OCI-LY3 (cell line): ENCODE data around the gene KBTBD8.

ENCODE experiments used
- EZH2phosphoT487 ChIP-seq: fragments of 200-600 bp; shearing (Covaris generic); IDR thresholded peaks from 2 replicates; pipeline ENCODE4 v1.6.1; 2018; ENCODE audit warnings: antibody characterized with exemption, mixed run types, low read depth
- TF ChIP-seq, protein P1 (sequence below): fragments of 200-600, 300-600 bp; sonication (generic); IDR thresholded peaks from 2 replicates; pipeline ENCODE4 v1.5.1; 2014; ENCODE audit warnings: antibody characterized with exemption, low read length, low read depth

GRCh38 chr3:66993082-66993481 is 5.0 kb upstream of the KBTBD8 start:
- TF ChIP-seq, protein P1, sequence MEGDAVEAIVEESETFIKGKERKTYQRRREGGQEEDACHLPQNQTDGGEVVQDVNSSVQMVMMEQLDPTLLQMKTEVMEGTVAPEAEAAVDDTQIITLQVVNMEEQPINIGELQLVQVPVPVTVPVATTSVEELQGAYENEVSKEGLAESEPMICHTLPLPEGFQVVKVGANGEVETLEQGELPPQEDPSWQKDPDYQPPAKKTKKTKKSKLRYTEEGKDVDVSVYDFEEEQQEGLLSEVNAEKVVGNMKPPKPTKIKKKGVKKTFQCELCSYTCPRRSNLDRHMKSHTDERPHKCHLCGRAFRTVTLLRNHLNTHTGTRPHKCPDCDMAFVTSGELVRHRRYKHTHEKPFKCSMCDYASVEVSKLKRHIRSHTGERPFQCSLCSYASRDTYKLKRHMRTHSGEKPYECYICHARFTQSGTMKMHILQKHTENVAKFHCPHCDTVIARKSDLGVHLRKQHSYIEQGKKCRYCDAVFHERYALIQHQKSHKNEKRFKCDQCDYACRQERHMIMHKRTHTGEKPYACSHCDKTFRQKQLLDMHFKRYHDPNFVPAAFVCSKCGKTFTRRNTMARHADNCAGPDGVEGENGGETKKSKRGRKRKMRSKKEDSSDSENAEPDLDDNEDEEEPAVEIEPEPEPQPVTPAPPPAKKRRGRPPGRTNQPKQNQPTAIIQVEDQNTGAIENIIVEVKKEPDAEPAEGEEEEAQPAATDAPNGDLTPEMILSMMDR, result peak; percentile 36
- TF ChIP-seq EZH2phosphoT487, result no peak
